Kidney tubule cell (primary cell): ENCODE measurements around the gene FAM81A.
"Not testable (repeated sequence)": the region's sequence is repeated elsewhere in the genome, so short reads cannot be mapped to it uniquely, and the experiment has no call there.

Experiments used
- DNase-seq: peaks from one replicate; pipeline ENCODE4 v3.0.0-alpha.2; 2018; ENCODE audit warnings: low spot score

The FAM81A gene

GRCh38 chr15:59437817-59438624 lies at the start of gene FAM81A:
Gene FAM81A, plus strand, starts transcription at chr15:59438186. Its CDS starts 20,441 bp downstream, at chr15:59458627.
- DNase-seq = peak; percentile 66

- DNase-seq = peak; percentile 11
Observed at GRCh38 chr15:59388670-59389069, 49.3 kb upstream of the FAM81A start.

- DNase-seq = no peak
Observed at GRCh38 chr15:59392299-59392698, 45.7 kb upstream of the FAM81A start.

GRCh38 chr15:59394166-59394661 lies 43.8 kb upstream of the FAM81A start:
- no peak for DNase-seq

GRCh38 chr15:59396211-59396610 lies 41.8 kb upstream of the FAM81A start:
- no peak for DNase-seq

- DNase-seq = no peak
Observed at GRCh38 chr15:59396679-59397078, 41.3 kb upstream of the FAM81A start.

- DNase-seq = no peak
Observed at GRCh38 chr15:59398220-59398619, 39.8 kb upstream of the FAM81A start.

- DNase-seq = no peak
Observed at GRCh38 chr15:59399465-59400102, 38.4 kb upstream of the FAM81A start.

- DNase-seq = no peak
Observed at GRCh38 chr15:59400103-59400813, 37.7 kb upstream of the FAM81A start.

GRCh38 chr15:59401051-59401823 lies 36.7 kb upstream of the FAM81A start:
- DNase-seq = not testable (repeated sequence)

GRCh38 chr15:59401824-59402569 lies 36.0 kb upstream of the FAM81A start:
- no peak for DNase-seq

- no peak for DNase-seq
Observed at GRCh38 chr15:59405079-59405478, 32.9 kb upstream of the FAM81A start.

- no peak for DNase-seq
Observed at GRCh38 chr15:59406446-59406845, 31.5 kb upstream of the FAM81A start.

- DNase-seq = no peak
Observed at GRCh38 chr15:59407946-59408345, 30.0 kb upstream of the FAM81A start.

GRCh38 chr15:59410391-59410896 lies 27.5 kb upstream of the FAM81A start:
- peak; percentile 95 for DNase-seq

GRCh38 chr15:59413577-59413976 lies 24.4 kb upstream of the FAM81A start:
- DNase-seq = no peak

- no peak for DNase-seq
Observed at GRCh38 chr15:59416816-59417215, 21.2 kb upstream of the FAM81A start.

- DNase-seq = no peak
Observed at GRCh38 chr15:59419170-59419569, 18.8 kb upstream of the FAM81A start.

GRCh38 chr15:59420108-59420507 lies 17.9 kb upstream of the FAM81A start:
- DNase-seq = no peak

GRCh38 chr15:59420986-59421618 lies 16.9 kb upstream of the FAM81A start:
- DNase-seq = no peak
